GM20000 (cell line): ENCODE results near the gene ADRA2C.

ENCODE experiments used
- DNase-seq: peaks from one replicate; pipeline ENCODE4 v3.0.0; 2012; ENCODE audit warnings: low spot score
- CTCF ChIP-seq: IDR thresholded peaks from 2 replicates; pipeline ENCODE4 v1.5.1; 2012; ENCODE audit warnings: mild to moderate bottlenecking, control low read depth; ENCODE audit errors: extremely low read depth, missing control alignments

The ADRA2C gene

GRCh38 chr4:3766036-3766784 is at the start of gene ADRA2C:
TSS of gene ADRA2C (plus strand) at chr4:3766385. CDS start at chr4:3766607, 222 bp downstream.
- DNase-seq = peak; percentile 66

GRCh38 chr4:3716631-3717235 is 49.5 kb upstream of the ADRA2C start:
- TF ChIP-seq CTCF = no peak

More at GRCh38 chr4:3766036-3766784, at the start of gene ADRA2C:
- no peak for TF ChIP-seq CTCF

GRCh38 chr4:3717241-3717640 is 48.9 kb upstream of the ADRA2C start:
- DNase-seq = no peak
- no peak for TF ChIP-seq CTCF

More at GRCh38 chr4:3716631-3717235, 49.5 kb upstream of the ADRA2C start:
- DNase-seq = no peak

- no peak for DNase-seq
- no peak for TF ChIP-seq CTCF
Measured at GRCh38 chr4:3718462-3718861, 47.7 kb upstream of the ADRA2C start.

GRCh38 chr4:3719191-3719590 is 47.0 kb upstream of the ADRA2C start:
- DNase-seq = no peak
- TF ChIP-seq CTCF = no peak

GRCh38 chr4:3719836-3720235 is 46.3 kb upstream of the ADRA2C start:
- no peak for TF ChIP-seq CTCF
- no peak for DNase-seq

- DNase-seq = no peak
- TF ChIP-seq CTCF = no peak
Measured at GRCh38 chr4:3720466-3720865, 45.7 kb upstream of the ADRA2C start.
